GM12872 (cell line): Measurements from ENCODE around the gene FRMD4B.

ENCODE experiments used
- TF ChIP-seq, protein P1 (sequence below): IDR thresholded peaks from 3 replicates; pipeline ENCODE4 v1.5.1; 2011; ENCODE audit warnings: low read depth, mild to moderate bottlenecking, low read length, moderate library complexity; ENCODE audit not compliant: insufficient read depth

FRMD4B gene

DNA sequence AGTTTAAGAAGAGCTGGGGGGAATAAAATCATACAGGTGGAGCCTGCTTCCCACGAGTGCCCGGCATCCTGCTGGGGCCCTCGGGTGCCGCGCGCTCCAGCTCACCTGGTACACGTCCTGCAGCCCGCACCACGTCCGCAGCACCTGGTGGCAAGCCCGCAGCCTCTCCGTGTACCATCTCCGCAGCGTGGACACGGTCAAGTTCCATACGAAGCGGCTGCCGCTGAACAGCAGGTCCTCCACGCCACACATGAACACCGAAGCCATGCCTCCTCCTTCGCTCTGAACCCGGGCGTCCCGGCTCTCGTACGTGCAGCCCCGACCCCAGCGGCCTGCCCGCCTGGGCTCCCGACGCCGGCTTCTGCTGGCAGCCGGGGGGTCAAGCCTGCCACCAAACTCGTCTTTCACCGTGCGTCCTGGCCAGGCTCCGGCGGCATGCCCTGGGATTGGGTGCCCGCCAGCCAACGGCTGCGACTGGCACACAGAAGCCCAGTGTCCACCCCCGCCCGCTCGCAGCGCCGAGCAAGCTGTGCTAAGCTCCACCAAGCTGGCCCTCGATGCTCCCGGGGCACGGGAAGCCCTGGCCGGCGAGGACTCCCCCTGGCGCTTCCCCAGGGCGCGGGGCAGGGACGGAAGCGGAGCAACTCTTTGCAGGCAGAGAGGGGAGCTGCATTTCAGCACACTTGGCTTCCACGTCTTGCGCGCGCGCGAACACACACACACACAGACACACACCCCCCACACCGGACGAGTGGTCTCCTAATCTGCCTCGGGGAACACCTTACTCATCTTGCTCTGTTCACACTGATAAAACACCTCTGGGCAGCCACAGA lies at the start of gene FRMD4B:
FRMD4B (minus strand) TSS at position 366 of the 833 bp plus-strand sequence; CDS start at position 267, 99 bp downstream.
- TF ChIP-seq, protein P1, sequence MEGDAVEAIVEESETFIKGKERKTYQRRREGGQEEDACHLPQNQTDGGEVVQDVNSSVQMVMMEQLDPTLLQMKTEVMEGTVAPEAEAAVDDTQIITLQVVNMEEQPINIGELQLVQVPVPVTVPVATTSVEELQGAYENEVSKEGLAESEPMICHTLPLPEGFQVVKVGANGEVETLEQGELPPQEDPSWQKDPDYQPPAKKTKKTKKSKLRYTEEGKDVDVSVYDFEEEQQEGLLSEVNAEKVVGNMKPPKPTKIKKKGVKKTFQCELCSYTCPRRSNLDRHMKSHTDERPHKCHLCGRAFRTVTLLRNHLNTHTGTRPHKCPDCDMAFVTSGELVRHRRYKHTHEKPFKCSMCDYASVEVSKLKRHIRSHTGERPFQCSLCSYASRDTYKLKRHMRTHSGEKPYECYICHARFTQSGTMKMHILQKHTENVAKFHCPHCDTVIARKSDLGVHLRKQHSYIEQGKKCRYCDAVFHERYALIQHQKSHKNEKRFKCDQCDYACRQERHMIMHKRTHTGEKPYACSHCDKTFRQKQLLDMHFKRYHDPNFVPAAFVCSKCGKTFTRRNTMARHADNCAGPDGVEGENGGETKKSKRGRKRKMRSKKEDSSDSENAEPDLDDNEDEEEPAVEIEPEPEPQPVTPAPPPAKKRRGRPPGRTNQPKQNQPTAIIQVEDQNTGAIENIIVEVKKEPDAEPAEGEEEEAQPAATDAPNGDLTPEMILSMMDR: no peak

DNA sequence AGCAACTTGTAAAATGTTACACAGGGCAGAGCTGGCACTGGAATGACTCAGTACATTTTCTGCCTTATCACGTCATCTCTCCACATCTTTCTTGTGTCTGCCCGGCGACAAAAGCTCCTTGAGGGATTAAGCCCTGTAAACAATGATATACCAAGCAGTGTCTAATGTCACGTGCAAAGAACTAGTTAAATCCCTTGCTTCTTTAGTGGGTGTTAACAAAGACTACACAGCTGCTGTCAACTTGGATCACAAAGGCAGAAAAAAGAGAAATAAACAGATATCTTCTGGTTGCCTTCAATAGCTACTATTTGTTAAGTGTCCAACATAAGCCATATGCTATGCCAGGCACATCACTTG lies 48.1 kb upstream of the FRMD4B start:
- TF ChIP-seq, protein P1: no peak

DNA sequence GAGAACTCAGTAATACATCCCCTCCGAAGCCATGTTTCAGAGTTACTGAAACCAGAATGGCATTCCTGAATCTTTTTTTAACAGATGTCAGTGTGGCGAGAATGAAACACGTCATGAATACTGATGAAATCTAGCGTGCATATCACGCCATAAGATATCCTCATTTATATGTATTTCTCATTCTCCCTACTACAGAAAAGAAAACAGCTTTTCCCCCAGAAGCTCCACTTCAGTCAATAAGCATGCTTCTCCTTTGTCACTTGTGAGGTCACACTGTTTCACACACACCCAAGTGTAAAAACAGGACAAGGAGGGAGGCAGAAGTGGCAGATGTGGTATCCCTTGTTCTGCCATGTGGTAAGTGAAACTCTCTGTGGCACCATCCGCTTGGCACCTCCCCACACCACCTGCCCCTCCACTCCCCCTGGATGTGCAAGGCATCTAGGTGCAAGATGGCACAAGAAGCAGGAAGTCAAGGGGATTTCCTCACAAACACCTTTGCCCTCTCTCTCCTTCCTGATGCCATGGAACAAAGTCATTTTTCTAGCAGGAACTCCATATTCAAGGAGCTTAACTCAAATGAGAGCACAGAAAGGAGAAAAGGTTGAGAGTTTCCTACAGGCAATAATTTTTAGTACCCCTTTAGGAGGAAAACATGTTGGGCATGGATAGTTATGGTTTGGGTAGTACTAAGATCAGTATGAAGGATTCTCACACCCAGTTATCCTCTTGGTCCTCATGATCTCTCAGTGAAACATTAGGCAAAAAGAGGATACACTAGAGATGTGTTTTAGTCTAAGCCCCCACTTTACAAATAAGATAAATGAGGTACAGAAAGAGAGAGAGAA lies 47.5 kb upstream of the FRMD4B start:
- TF ChIP-seq, protein P1: no peak

DNA sequence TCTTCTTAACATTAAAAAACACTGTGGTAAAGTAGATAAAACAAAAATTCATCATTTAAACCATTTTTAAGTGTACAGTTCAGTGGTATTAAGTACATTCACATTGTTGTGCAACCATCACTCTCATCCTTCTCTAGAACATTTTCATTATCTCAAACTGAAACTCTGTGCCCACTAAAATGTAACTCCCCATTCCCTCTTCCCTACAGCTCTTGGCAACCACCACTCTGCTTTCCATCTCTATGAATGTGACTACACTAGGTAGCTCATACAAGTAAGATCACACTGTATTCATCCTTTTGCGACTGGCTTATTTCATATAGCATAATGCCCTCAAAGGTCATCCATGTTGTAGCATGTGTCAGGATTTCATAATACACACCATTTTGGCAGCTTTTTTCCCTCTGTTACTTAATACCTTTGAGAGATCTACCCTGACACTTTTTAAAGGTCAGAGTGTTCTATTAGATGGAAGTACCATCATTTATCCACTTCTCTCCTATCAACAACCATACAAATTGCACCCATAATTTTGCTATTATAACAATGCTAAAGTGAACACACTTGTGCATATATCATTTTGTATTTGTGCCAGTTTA lies 42.9 kb upstream of the FRMD4B start:
- TF ChIP-seq, protein P1: no peak

DNA sequence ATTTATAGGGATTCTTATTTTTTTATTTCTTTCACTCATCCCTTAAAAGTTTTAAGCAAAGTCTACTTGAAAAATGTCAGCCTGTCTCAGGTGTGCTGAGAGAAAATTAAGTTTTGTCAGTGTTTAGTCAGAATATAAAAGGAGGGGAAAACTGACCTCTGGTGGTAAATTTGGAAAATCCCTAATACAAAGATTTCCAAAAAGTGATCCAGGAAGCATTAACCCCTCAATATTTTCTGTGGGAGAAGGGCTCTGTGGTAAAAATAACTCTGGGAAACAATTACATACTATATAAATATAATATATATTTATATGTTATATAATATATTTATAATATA lies 41.0 kb upstream of the FRMD4B start:
- TF ChIP-seq, protein P1: no peak

DNA sequence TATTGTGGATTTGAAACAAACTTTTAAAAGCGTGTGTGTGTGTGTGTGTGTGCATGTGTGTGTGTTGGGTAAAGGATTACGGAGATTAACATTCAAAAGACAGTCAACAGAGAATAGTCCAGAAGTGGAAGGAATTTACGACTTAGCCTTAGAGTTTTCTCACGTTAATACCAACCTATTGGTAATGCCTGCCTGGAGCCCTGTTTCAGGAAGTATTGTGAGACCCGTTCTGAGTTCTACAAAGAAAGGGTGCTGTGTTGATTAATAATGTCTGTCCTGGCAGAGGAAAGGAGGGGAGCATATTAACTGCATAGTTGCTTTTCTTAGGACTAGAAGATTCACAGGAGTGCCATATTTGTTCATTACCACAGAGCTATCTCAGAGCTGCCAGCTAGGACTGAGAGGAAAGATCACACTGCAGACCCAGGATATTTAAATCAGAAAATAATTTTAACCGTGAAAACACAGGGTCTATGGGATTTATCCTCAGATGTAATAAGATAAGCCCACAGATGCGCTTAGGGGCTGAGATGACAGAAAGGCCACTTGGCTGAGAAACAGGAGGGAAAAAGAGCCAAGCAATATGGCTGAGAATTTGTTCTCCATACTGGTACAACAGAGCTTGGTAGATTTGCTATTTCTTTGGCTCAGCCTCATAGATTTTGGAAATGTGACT lies 40.5 kb upstream of the FRMD4B start:
- TF ChIP-seq, protein P1: no peak

DNA sequence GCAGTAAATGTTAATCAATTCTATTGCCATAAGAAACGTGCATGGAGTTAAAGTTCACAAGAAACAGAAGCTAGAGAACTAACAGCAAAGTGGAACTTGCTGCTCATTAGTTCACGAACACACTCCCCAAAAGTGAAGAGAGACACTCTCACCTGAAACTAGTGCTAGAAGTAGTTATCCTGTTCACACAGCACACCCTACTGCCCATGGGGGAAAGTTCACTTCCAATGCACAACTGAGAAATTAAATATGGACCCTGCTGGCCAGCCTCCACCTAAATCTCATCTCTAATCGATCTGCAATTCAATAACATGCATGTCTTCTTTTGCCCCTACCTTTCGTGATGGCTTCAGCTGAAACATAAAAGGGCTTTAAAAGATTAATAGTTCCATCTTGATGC lies 39.4 kb upstream of the FRMD4B start:
- TF ChIP-seq, protein P1: peak; percentile 63
